ENCODE measurements around the gene SAMD15.
"Not testable (repeated sequence)": the region's sequence is repeated elsewhere in the genome, so short reads cannot be mapped to it uniquely, and the experiment has no call there.

The SAMD15 gene

GRCh38 chr14:77375973-77376770 lies 1.0 kb upstream of the SAMD15 start:
- DNase-seq, result peak; percentile 44

DNA sequence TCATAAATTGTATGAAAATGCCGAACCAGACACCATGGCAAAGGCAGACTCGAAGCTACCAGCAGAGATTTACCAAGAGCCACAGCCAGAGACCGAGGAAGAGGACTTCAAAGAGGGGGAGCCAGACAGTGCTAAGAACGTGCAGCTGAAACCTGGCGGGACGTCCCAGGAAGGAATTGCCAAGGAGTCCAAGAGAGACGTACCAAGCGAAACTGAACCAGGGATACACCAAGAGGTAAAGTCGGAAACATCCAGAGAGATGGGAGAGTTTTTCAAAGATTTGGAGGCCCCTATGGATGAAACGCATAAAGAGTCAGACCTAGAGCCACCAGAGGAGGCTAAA lies 294 bp downstream of the SAMD15 start:
- no peak for DNase-seq

- no peak for DNase-seq
Observed at GRCh38 chr14:77378701-77379100, 1.5 kb downstream of the SAMD15 start.

- DNase-seq, result no peak
Observed at GRCh38 chr14:77390188-77390587, 13.0 kb downstream of the SAMD15 start.

DNA sequence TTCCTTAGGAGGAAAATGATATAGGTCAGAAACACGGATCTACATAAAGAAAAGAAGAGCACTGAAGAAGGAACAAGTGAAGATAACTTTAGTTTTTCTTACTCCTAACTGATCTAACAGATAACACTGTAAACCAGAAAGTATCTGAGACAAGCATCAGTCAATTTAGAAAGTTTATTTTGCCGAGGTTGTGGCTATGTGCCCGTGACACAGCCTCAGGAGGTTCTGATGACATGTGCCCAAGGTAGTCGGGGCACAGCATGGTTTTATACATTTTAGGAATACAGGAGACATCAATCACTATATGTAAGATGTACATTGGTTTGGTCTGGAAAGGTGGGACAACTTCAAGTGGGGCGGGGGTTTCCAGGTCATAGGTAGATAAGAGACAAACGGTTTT lies 23.0 kb downstream of the SAMD15 start:
- DNase-seq, result no peak

DNA sequence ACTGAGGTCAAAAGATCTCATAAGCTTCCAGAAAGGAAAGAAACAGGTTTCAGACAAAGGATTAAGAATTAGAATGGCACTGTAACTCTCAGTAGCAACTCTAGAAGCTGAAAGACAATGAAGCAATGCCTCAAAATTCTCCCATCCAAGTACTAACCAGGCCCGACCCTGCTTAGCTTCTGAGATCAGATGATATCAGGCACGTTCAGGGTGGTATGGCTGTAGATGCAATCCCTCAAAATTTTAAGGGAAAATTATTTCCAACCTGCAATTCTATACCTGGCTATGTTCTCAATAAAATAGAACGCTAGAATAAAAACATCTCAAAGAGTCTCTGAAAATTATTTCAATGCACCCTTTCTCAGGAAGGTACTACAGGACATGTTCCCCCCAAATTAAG lies 26.6 kb downstream of the SAMD15 start:
- DNase-seq, result no peak

DNA sequence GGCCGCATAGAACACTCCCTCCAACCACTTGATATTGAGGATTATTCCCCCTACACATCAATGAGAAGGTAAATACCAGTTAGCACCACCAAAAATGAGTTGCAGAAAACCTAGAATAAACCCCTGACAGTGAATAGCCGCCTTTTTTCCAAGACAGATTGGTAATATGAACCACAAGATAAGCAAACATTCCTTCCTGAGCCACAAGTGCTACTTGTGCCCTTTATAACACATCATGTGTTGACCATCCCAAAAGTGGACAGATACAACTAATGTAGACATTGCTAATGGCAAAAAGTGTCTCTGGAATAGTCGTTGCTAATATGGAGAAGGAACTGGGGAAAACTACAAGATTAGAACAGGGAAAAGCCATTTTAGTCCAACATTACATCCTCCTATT lies 28.9 kb downstream of the SAMD15 start:
- DNase-seq, result no peak

- no peak for DNase-seq
Observed at GRCh38 chr14:77406718-77407117, 29.5 kb downstream of the SAMD15 start.

GRCh38 chr14:77407158-77407557 lies 30.0 kb downstream of the SAMD15 start:
- DNase-seq, result no peak

DNA sequence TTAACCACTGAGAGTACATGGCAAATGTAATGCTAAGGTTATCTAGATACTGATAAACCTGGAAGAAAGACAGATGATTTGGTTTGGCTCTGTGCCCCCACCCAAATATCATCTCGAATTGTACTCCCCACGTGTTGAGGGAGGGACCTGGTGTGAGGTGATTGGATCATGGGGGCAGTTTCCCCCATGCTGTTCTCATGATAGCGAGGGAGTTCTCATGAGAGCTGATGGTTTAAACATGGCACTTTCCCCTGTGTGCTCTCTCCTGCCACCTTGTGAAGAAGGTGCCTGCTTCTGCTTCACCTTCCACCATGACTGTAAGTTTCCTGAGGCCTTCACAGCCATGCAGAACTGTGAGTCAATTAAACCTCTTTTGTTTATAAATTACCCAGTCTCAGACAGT lies 32.0 kb downstream of the SAMD15 start:
- DNase-seq, result no peak

DNA sequence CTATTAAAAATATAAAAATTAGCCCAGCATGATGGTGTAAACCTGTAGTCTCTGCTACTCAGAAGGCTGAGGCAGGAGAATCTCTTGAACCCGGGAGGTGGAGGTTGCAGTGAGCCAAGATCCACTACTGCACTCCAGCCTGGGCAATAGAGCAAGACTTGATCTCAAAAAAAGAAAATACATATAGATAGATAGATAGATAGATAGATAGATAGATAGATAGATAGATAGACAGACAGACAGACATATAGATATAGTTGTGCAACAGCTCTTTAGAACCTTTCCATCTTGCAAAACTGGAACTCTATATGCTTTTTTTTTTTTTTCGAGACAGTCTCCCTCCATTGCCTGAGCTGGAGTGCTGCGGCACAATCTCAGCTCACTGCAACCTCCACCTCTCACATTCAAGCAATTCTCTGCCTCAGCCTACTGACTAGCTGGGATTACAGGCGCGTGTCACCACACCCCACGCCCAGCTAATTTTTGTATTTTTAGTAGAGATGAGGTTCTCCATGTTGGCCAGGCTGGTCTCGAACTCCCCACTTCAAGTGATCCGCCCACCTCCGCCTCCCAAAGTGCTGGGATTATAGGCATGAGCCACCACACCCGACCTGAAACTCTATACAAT lies 38.3 kb downstream of the SAMD15 start:
- DNase-seq, result not testable (repeated sequence)

- DNase-seq, result not testable (repeated sequence)
Observed at GRCh38 chr14:77416098-77416497, 38.9 kb downstream of the SAMD15 start.

DNA sequence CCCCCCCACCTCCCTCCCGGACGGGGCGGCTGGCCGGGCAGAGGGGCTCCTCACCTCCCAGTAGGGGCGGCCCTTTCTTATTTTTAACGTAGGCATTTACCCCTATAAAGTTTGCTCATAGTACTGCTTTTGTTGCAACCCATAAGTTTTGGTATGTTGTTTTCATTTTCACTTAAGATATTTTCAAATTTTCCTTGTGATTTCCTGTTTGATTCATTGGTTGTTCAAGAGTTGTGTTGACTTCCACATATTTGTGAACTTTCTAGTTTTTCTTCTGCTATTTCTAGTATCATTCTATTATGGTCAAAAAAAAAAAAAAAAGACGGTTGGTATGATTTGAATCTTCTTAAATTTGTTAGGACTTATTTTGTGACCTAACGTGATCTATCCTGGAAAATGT lies 39.7 kb downstream of the SAMD15 start:
- DNase-seq, result no peak

GRCh38 chr14:77421201-77421600 lies 44.0 kb downstream of the SAMD15 start:
- no peak for DNase-seq

GRCh38 chr14:77423423-77423822 lies 46.2 kb downstream of the SAMD15 start, which contains the start of gene NOXRED1:
TSS of gene NOXRED1 (minus strand) at chr14:77423523. CDS start at chr14:77422889, 634 bp downstream.
- no peak for DNase-seq

GRCh38 chr14:77424862-77425261 lies 47.7 kb downstream of the SAMD15 start:
- no peak for DNase-seq

DNA sequence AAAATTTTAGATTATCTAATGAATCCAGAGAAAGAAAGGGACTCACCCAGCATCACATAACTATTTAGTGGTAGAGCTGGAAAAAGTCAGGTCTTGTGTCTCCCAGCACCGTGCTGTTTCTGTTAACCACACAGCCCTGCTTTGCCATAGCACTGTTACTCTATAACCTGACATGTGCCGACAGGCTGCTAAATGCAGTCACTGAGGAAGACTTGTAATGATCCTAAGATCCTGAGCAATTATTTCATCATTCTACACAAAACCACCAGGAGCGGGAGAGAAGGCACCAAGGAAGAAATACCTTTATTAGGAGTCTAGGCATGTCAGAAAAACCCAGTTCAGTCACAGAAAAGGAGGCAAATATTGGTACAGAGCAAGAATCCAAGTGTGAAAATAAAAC lies 49.2 kb downstream of the SAMD15 start:
- DNase-seq, result no peak

GRCh38 chr14:77436042-77436441 lies 58.9 kb downstream of the SAMD15 start:
- DNase-seq, result no peak

GRCh38 chr14:77438596-77438995 lies 61.4 kb downstream of the SAMD15 start:
- no peak for DNase-seq

DNA sequence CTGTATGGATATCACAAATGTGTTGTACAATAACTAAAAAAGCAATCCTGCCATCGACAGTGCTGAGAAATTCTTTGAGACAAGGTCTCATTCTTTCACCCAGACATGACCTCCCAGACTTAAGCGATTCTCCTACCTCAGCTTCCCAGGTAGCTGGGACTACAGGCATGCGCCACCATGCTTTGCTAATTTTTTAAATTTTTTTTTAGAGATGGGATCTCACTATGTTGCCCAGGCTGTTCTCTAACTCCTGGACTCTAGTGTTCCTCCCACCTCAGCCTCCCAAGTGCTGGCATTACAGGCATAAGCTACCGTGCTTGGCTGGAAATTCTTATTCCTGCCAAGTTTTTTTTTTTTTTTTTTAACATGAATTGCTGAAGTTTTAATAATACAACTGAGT lies 62.7 kb downstream of the SAMD15 start:
- no peak for DNase-seq

All from NCI-H345 (cell line).